H1 (cell line): ENCODE measurements around the gene EYA4. TPM values are rescaled to one million over a fixed set of nuclear protein-coding genes. Genes with fewer than 3 reads are reported as not detected.

Experiments
- CTCF ChIA-PET: fragments of 300-600 bp; sonication (Branson Sonifier 250); formaldehyde crosslinking; loops from one replicate; lab custom pipeline; 2021; ENCODE audit not compliant: partially characterized antibody; lab: Charles Lee
- POLR2A ChIA-PET: fragments of 300-600 bp; sonication (Branson Sonifier 250); formaldehyde crosslinking; loops from one replicate; lab custom pipeline; 2021; ENCODE audit warnings: inconsistent platforms; ENCODE audit not compliant: partially characterized antibody; lab: Charles Lee
- DNase-seq, 2 experiments: peaks; one replicate each; pipeline versions ENCODE4 v3.0.0 to v3.0.0-alpha.2; 2010 to 2022; ENCODE audit warnings: low spot score in 2 of 2, low read depth in 1 of 2, mixed read lengths in 1 of 2
- FAIRE-seq: peaks from 2 replicates; lab custom pipeline; 2011; peaks lifted over from hg19 to GRCh38; lab: Jason Lieb, UNC
- H2AFZ ChIP-seq: 2 replicates; pipeline ENCODE4 v1.8.1; 2012; ENCODE audit warnings: low read length, inconsistent platforms
- H2AK5ac ChIP-seq: 2 replicates; pipeline ENCODE4 v1.6.1; 2013; ENCODE audit warnings: low read depth, low read length
- H2BK120ac ChIP-seq: replicated peaks from 2 replicates; pipeline ENCODE3; 2013; ENCODE audit warnings: low read depth, low read length, inconsistent platforms
- H2BK12ac ChIP-seq: 2 replicates; pipeline ENCODE4 v1.6.1; 2013; ENCODE audit warnings: low read depth, low read length
- H2BK15ac ChIP-seq: 2 replicates; pipeline ENCODE4 v1.6.1; 2013; ENCODE audit warnings: low read length
- H2BK20ac ChIP-seq: 2 replicates; pipeline ENCODE4 v1.6.1; 2013; ENCODE audit warnings: low read length
- H2BK5ac ChIP-seq: 2 replicates; pipeline ENCODE4 v1.6.1; 2013; ENCODE audit warnings: low read depth, low read length
- H3K14ac ChIP-seq: 2 replicates; pipeline ENCODE4 v1.6.1; 2013; ENCODE audit warnings: inconsistent platforms; ENCODE audit not compliant: insufficient read length
- H3K18ac ChIP-seq: 2 replicates; pipeline ENCODE4 v1.6.1; 2013; ENCODE audit warnings: low read length; ENCODE audit errors: extremely low read depth
- H3K23ac ChIP-seq: 2 replicates; pipeline ENCODE4 v1.6.1; 2013; ENCODE audit warnings: inconsistent platforms; ENCODE audit not compliant: insufficient read length
- H3K23me2 ChIP-seq: 2 replicates; pipeline ENCODE4 v1.6.1; 2013; ENCODE audit warnings: low read depth, low read length
- H3K27ac ChIP-seq: 2 replicates; pipeline ENCODE4 v1.6.1; 2011; ENCODE audit warnings: low read depth, low read length, inconsistent platforms
- H3K27me3 ChIP-seq, 4 experiments: replicated peaks in 1 of 4; 1 replicate in 1 of 4; 2 replicates in 3 of 4; pipeline versions ENCODE4 v1.6.1 to v1.8.1; 2011 to 2013; ENCODE audit warnings: low read length in 3 of 4, mild to moderate bottlenecking in 3 of 4, inconsistent platforms in 2 of 4, mixed read lengths in 2 of 4, moderate library complexity in 1 of 4; ENCODE audit not compliant: control insufficient read depth in 3 of 4, insufficient read depth in 3 of 4; ENCODE audit errors: extremely low read depth in 1 of 4
- H3K36me3 ChIP-seq, 4 experiments: 2 replicates each; pipeline versions ENCODE4 v1.6.1 to v1.8.1; 2011 to 2013; ENCODE audit warnings: mild to moderate bottlenecking in 4 of 4, low read length in 3 of 4, moderate library complexity in 2 of 4, control low read depth in 1 of 4, inconsistent platforms in 1 of 4; ENCODE audit not compliant: insufficient read depth in 4 of 4, control insufficient read depth in 2 of 4
- H3K4ac ChIP-seq: replicated peaks from 2 replicates; pipeline ENCODE3; 2013; ENCODE audit warnings: low read length, low read depth, mixed read lengths, inconsistent platforms; ENCODE audit not compliant: insufficient read length
- H3K4me1 ChIP-seq, 4 experiments: replicated peaks in 1 of 4; 1 replicate in 1 of 4; 2 replicates in 3 of 4; pipeline versions ENCODE4 v1.6.1 to v1.8.1; 2011 to 2013; ENCODE audit warnings: low read length in 3 of 4, inconsistent platforms in 2 of 4, mixed read lengths in 1 of 4; ENCODE audit not compliant: insufficient read depth in 4 of 4, control insufficient read depth in 3 of 4
- H3K4me2 ChIP-seq, 2 experiments: 2 replicates each; pipeline versions ENCODE4 v1.6.1 to v1.8.1; 2011 to 2013; ENCODE audit warnings: low read depth in 2 of 2, low read length in 2 of 2, control low read depth in 1 of 2, inconsistent platforms in 1 of 2, mild to moderate bottlenecking in 1 of 2; ENCODE audit not compliant: insufficient read depth in 1 of 2
- H3K4me3 ChIP-seq, 4 experiments: fragments of 200-600, 300-600 bp in 1 of 4; sonication (generic), shearing (Covaris generic), sonication (Bioruptor Twin) in 1 of 4; 2 replicates each; pipeline versions ENCODE4 v1.5.1 to v1.8.1; 2011 to 2016; ENCODE audit warnings: low read length in 4 of 4, low read depth in 3 of 4, control low read depth in 2 of 4, inconsistent platforms in 2 of 4, mild to moderate bottlenecking in 2 of 4, mixed read lengths in 1 of 4, moderate library complexity in 1 of 4; ENCODE audit not compliant: insufficient read depth in 2 of 4; ENCODE audit errors: extremely low read depth in 1 of 4
- H3K56ac ChIP-seq: replicated peaks from 2 replicates; pipeline ENCODE3; 2013; ENCODE audit warnings: low read depth, mild to moderate bottlenecking, mixed read lengths, low read length, inconsistent platforms; ENCODE audit not compliant: insufficient read length
- H3K79me1 ChIP-seq: 2 replicates; pipeline ENCODE4 v1.6.1; 2013; ENCODE audit warnings: low read depth, low read length, control low read depth
- H3K79me2 ChIP-seq, 2 experiments: 2 replicates each; pipeline versions ENCODE4 v1.6.1 to v1.8.1; 2012 to 2013; ENCODE audit warnings: low read length in 2 of 2, mild to moderate bottlenecking in 2 of 2, inconsistent platforms in 1 of 2; ENCODE audit not compliant: insufficient read depth in 2 of 2, control insufficient read depth in 1 of 2
- H3K9ac ChIP-seq, 4 experiments: replicated peaks in 1 of 4; 1 replicate in 1 of 4; 2 replicates in 3 of 4; pipeline versions ENCODE4 v1.6.1 to v1.8.1; 2011 to 2013; ENCODE audit warnings: low read depth in 3 of 4, low read length in 3 of 4, control low read depth in 2 of 4, mild to moderate bottlenecking in 2 of 4, moderate library complexity in 2 of 4, inconsistent platforms in 1 of 4; ENCODE audit errors: extremely low read depth in 1 of 4
- H3K9me3 ChIP-seq, 2 experiments: 2 replicates each; pipeline versions ENCODE4 v1.6.1 to v1.8.1; 2012 to 2013; ENCODE audit warnings: mild to moderate bottlenecking in 2 of 2, moderate library complexity in 2 of 2, control low read depth in 1 of 2, inconsistent platforms in 1 of 2, low read depth in 1 of 2, low read length in 1 of 2, mixed read lengths in 1 of 2; ENCODE audit not compliant: insufficient read depth in 2 of 2
- H4K20me1 ChIP-seq, 2 experiments: replicated peaks in 1 of 2; 2 replicates each; pipeline versions ENCODE3 to v1.8.1; 2011 to 2013; ENCODE audit warnings: inconsistent platforms in 2 of 2, low read length in 2 of 2, mild to moderate bottlenecking in 1 of 2; ENCODE audit not compliant: insufficient read depth in 2 of 2, control insufficient read depth in 1 of 2
- H4K5ac ChIP-seq: 2 replicates; pipeline ENCODE4 v1.6.1; 2013; ENCODE audit warnings: low read length, low read depth, mixed read lengths, inconsistent platforms; ENCODE audit not compliant: insufficient read length
- H4K8ac ChIP-seq: 2 replicates; pipeline ENCODE4 v1.8.0; 2013; ENCODE audit warnings: mild to moderate bottlenecking, moderate library complexity, low read length, inconsistent platforms; ENCODE audit not compliant: insufficient read depth; ENCODE audit errors: extremely low read depth
- H4K91ac ChIP-seq: replicated peaks from 2 replicates; pipeline ENCODE3; 2013; ENCODE audit warnings: low read length, mixed read lengths, inconsistent platforms; ENCODE audit not compliant: insufficient read length
- ATF3 ChIP-seq: IDR thresholded peaks from 2 replicates; pipeline ENCODE4 v1.6.1; 2011; ENCODE audit warnings: low read depth, mild to moderate bottlenecking, low read length; ENCODE audit not compliant: insufficient read depth
- CBX5 ChIP-seq: fragments of 300-800, 300-1000 bp; sonication (generic); IDR thresholded peaks from 2 replicates; pipeline ENCODE4 v1.7.1; 2016; ENCODE audit warnings: antibody characterized with exemption, low read length, low read depth
- CEBPB ChIP-seq: IDR thresholded peaks from 2 replicates; pipeline ENCODE4 v1.6.1; 2012; ENCODE audit warnings: low read depth, low read length
- CHD2 ChIP-seq: IDR thresholded peaks from 2 replicates; pipeline ENCODE4 v1.6.1; 2012; ENCODE audit warnings: low read length, improper control_type of control experiment
- E2F6 ChIP-seq: IDR thresholded peaks from 2 replicates; pipeline ENCODE4 v1.6.1; 2012; ENCODE audit warnings: inconsistent platforms
- EP300 ChIP-seq, 2 experiments: IDR thresholded peaks; 1 replicate in 1 of 2; 2 replicates in 1 of 2; pipeline ENCODE4 v1.6.1; 2011 to 2012; ENCODE audit warnings: low read depth in 2 of 2, low read length in 2 of 2, mild to moderate bottlenecking in 2 of 2, borderline replicate concordance in 1 of 2, inconsistent platforms in 1 of 2, moderate library complexity in 1 of 2
- FOSL1 ChIP-seq: IDR thresholded peaks from 2 replicates; pipeline ENCODE4 v1.6.1; 2011; ENCODE audit warnings: mild to moderate bottlenecking, low read depth, low read length, moderate library complexity; ENCODE audit not compliant: insufficient read depth
- NRF1 ChIP-seq: IDR thresholded peaks from 2 replicates; pipeline ENCODE4 v1.6.1; 2011; ENCODE audit warnings: mild to moderate bottlenecking, low read depth, low read length, improper control_type of control experiment
- POU5F1 ChIP-seq: IDR thresholded peaks from 2 replicates; pipeline ENCODE4 v1.6.1; 2011; ENCODE audit warnings: low read depth, mild to moderate bottlenecking, low read length, moderate library complexity
- RAD21 ChIP-seq, 2 experiments: IDR thresholded peaks in 1 of 2; conservative IDR thresholded peaks in 1 of 2; 2 replicates each; pipeline ENCODE4 v1.6.1; 2011; ENCODE audit warnings: low read depth in 2 of 2, low read length in 2 of 2, improper control_type of control experiment in 1 of 2, inconsistent platforms in 1 of 2, mild to moderate bottlenecking in 1 of 2, moderate library complexity in 1 of 2
- RBBP5 ChIP-seq: IDR thresholded peaks from 2 replicates; pipeline ENCODE4 v1.7.1; 2012; ENCODE audit warnings: low read depth, mild to moderate bottlenecking, inconsistent platforms, low read length, moderate library complexity, borderline replicate concordance
- SIX5 ChIP-seq: IDR thresholded peaks from 2 replicates; pipeline ENCODE4 v1.6.1; 2011; ENCODE audit warnings: mild to moderate bottlenecking, low read depth, low read length
- TAF1 ChIP-seq: IDR thresholded peaks from 2 replicates; pipeline ENCODE4 v1.6.1; 2011; ENCODE audit warnings: mild to moderate bottlenecking, low read depth, low read length
- TCF12 ChIP-seq: IDR thresholded peaks from 2 replicates; pipeline ENCODE4 v1.6.1; 2011; ENCODE audit warnings: low read depth, mild to moderate bottlenecking, low read length
- WGBS, 2 experiments: shearing (Covaris generic) in 1 of 2; methylation state at CpG; one replicate each; pipeline versions ENCODE4 v1.1.6 to v1.1.7; 2013 to 2015; ENCODE audit warnings: low lambda C conversion rate in 2 of 2, mixed read lengths in 2 of 2, inconsistent platforms in 1 of 2, low coverage in 1 of 2, missing lambda C conversion rate in 1 of 2; ENCODE audit not compliant: insufficient replicate concordance in 2 of 2, insufficient coverage in 1 of 2, insufficient read length in 1 of 2; ENCODE audit errors: extremely low coverage in 1 of 2, missing lambda C conversion rate in 1 of 2; 5-methylcytosine and 5-hydroxymethylcytosine counted together
- polyA plus RNA-seq, 7 experiments: library from polyadenylated mRNA; depleted of rRNA in 3 of 7; stranded (reverse) in 5 of 7; unstranded in 2 of 7; fragments of >200 nt in 5 of 7; fragments of 200-250 nt in 2 of 7; gene quantifications; 1 replicate in 5 of 7; 2 replicates in 1 of 7; 4 replicates in 1 of 7; pipeline versions ENCODE4 v1.2.1 to v1.2.3, GENCODE V29; 2011 to 2013; ENCODE audit warnings: missing spikeins in 2 of 7, mixed read lengths in 2 of 7
- total RNA-seq: library from RNA; stranded (reverse); fragmentation: NEBNext Ultra II Directional; extraction: Animal tissue kit (Norgen Biotek cat#: 25700); gene quantifications from 2 replicates; pipeline ENCODE4 v1.2.1, GENCODE V29; 2021

EYA4 gene
- total and polyA plus RNA-seq, 2 of the 8 experiments (the other 6 are each of a cell fraction or from before 2014, with no cell fraction given), result 0.06 to 0.17 TPM

- H3K4me1 ChIP-seq, result no peaks in the 10 kb centered on the region
- no peak overlapping the region for H4K91ac ChIP-seq
- ChIA-PET CTCF (no interaction called here), POLR2A (no interaction called here)
- no peak overlapping the region for H3K18ac ChIP-seq
- H3K23me2 ChIP-seq, result no peaks in the 10 kb centered on the region; the same call in 1 of the 2 replicates
- H3K14ac ChIP-seq, result no peak overlapping the region
- no peak overlapping the region for H2BK15ac ChIP-seq
- no peak overlapping the region for H3K23ac ChIP-seq
- H3K4ac ChIP-seq, result no peak overlapping the region
- no peak overlapping the region for H3K9ac ChIP-seq
- H2AK5ac ChIP-seq, result no peak overlapping the region
- no peak overlapping the region for H4K5ac ChIP-seq
- H3K79me2 ChIP-seq, result no peaks in the 10 kb centered on the region
- H4K8ac ChIP-seq, result no peak overlapping the region
- no peak overlapping the region for H2BK120ac ChIP-seq
- no peak overlapping the region for H2BK5ac ChIP-seq
- DNase-seq, result no peak
- H2BK20ac ChIP-seq, result no peak overlapping the region
- no peak overlapping the region for H3K4me2 ChIP-seq
- no peak overlapping the region for H3K4me3 ChIP-seq
- H2BK12ac ChIP-seq, result no peak overlapping the region
- no peak overlapping the region for H3K56ac ChIP-seq
- H4K20me1 ChIP-seq, result no peaks in the 10 kb centered on the region
- H3K36me3 ChIP-seq, result no peaks in the 10 kb centered on the region
- H3K27me3 ChIP-seq, result no peaks in the 10 kb centered on the region
- H2AFZ ChIP-seq, result no peak overlapping the region
- no peaks in the 10 kb centered on the region for H3K79me1 ChIP-seq
- FAIRE-seq, result no peak
- 100% methylated on average over 1 of the region's 1 CpG; no CpG with 5 or more reads in 1 of the 2 experiments for WGBS, 2 experiments
- no peaks in the 10 kb centered on the region for H3K9me3 ChIP-seq
- no peak overlapping the region for H3K27ac ChIP-seq
- TF ChIP-seq CEBPB, result no peak
- TF ChIP-seq TAF1, result no peak
- TF ChIP-seq EP300 (IDR thresholded peaks at IDR 0.05; ENCODE audit: borderline replicate concordance in 1 of 2, low read depth in 2 of 2, low read length in 2 of 2), result no peak
- TF ChIP-seq TCF12, result no peak
- TF ChIP-seq RBBP5, result no peak
- TF ChIP-seq E2F6, result no peak
- TF ChIP-seq FOSL1, result no peak
- TF ChIP-seq NRF1, result no peak
- no peak for TF ChIP-seq CHD2
- TF ChIP-seq ATF3, result no peak
- TF ChIP-seq SIX5, result no peak
- TF ChIP-seq CBX5, result no peak
- TF ChIP-seq RAD21 (IDR thresholded peaks at IDR 0.05 in 1 of 2, conservative IDR thresholded peaks at IDR 0.05 in 1 of 2; ENCODE audit: low read depth in 2 of 2, low read length in 2 of 2), result no peak
- no peak for TF ChIP-seq POU5F1
Observed at GRCh38 chr6:133376743-133377142, 135.6 kb downstream of the EYA4 start.
